Central memory CD4-positive, alpha-beta T cell (primary cell): ENCODE measurements around the gene OPN5.
A peak's percentile ranks its signal among the peaks of the same experiment; 100 is the strongest.
"Not testable (repeated sequence)": the region's sequence is repeated elsewhere in the genome, so short reads cannot be mapped to it uniquely, and the experiment has no call there.

Experiments
- DNase-seq: peaks from one replicate; pipeline ENCODE4 v3.0.0; 2022
- total RNA-seq, 3 experiments: gene quantifications; one replicate each; lab custom pipeline; 2026; lab: John Stamatoyannopoulos, UW

The OPN5 gene
- 0 reads per million in 3 experiments for total RNA-seq

- DNase-seq = no peak
Observed at GRCh38 chr6:47781732-47782131, at the start of gene OPN5. TSS of gene OPN5 (plus strand) at chr6:47782032. CDS start at chr6:47782067, 35 bp downstream.

DNA sequence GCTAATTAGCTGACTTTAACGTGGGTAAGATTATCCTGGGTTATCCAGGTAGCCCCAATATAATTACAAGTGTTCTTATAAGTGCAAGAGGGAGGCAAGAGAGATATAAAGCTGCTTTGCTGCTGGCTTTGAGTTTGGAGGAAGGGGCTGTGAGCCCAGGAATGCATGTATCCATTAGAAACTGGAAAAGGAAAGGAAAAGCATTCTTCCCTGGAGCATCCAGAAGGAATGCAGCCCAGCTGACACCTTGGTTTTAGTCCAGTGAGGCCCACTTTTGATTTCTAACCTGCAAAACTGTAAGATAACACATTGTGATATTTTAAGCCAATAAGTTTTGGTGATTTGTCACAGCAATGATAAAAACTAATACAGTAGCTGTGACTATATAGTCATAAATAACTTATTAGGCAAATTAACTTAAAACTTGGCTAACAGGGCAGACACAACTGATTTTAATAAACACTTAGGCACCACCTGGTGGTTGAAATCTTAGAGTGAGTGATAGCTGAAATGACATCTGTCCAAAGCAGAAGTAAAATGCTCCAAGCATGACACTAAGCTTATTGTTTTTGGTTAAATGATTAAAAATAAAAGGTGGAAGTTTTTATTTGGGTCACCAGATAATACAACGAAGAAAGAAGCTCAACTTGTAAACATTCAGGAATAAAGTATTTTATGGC, 47.8 kb upstream of the OPN5 start:
- DNase-seq = no peak

- no peak for DNase-seq
Observed at GRCh38 chr6:47734831-47735481, 46.9 kb upstream of the OPN5 start.

- DNase-seq = no peak
Observed at GRCh38 chr6:47736083-47736700, 45.6 kb upstream of the OPN5 start.

DNA sequence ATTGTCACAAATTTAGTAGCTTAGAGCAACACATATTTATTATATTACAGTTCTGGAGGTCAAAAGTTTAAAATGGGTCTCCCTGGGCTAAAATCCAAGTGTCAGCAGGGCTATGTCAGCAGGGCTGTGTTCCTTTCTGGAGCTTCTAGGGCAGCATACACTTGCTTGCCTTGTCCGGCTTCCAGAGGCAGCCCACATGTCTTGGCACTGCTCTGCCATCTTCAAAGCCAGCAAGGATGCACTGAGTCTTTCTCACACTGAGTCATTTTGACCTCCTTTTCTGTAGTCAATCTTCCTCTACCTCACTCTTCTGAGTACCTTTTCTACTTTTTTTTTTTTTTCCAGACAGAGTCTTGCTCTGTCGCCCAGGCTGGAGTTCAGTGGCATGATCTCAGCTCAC, 44.4 kb upstream of the OPN5 start:
- no peak for DNase-seq

- DNase-seq = no peak
Observed at GRCh38 chr6:47740714-47741113, 41.1 kb upstream of the OPN5 start.

GRCh38 chr6:47741807-47742206, 40.0 kb upstream of the OPN5 start:
- no peak for DNase-seq

GRCh38 chr6:47743744-47744143, 38.1 kb upstream of the OPN5 start:
- DNase-seq = no peak

- not testable (repeated sequence) for DNase-seq
Observed at GRCh38 chr6:47745269-47745668, 36.6 kb upstream of the OPN5 start.

- no peak for DNase-seq
Observed at GRCh38 chr6:47749757-47750156, 32.1 kb upstream of the OPN5 start.

GRCh38 chr6:47752801-47753200, 29.0 kb upstream of the OPN5 start:
- DNase-seq = no peak

DNA sequence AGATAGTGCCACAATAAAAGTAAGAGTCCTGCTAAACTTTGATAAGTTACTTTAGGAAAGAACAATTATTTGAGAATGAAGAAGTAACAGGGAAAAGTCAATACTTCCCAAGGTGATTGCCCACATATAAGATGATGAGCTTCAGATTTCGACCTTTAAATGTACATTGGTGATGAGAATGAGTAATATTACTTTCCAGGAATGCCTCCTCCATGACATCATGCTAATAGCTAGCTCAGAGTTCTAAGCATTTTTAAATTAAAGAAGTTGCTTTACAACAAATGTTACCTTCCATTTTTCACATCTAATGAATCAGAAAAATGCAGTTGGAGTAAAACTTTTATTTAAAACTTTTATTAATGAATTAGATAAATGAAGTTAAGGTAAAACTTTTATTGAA, 22.5 kb upstream of the OPN5 start:
- DNase-seq = no peak

GRCh38 chr6:47762502-47762901, 19.3 kb upstream of the OPN5 start:
- DNase-seq = no peak

DNA sequence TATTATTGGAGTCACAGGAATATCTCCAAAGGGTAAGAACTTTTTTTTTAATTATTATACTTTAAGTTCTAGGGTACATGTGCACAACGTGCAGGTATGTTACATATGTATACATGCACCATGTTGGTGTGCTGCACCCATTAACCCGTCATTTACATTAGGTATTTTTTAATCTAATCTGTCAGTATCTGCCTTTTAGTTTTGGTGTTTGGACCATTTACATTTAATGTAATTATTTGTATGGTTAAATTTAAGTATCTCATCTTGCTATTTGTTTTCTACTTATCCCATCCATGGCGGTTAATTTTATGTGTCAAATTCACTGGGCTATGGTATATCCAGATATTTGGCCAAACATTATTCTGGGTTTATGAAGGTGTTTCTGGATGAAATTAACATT, 15.4 kb upstream of the OPN5 start:
- DNase-seq = no peak

- DNase-seq = no peak
Observed at GRCh38 chr6:47767102-47767501, 14.7 kb upstream of the OPN5 start.

- no peak for DNase-seq
Observed at GRCh38 chr6:47769982-47770381, 11.8 kb upstream of the OPN5 start.

GRCh38 chr6:47772359-47772758, 9.5 kb upstream of the OPN5 start:
- DNase-seq = no peak

GRCh38 chr6:47773005-47773404, 8.8 kb upstream of the OPN5 start:
- no peak for DNase-seq

DNA sequence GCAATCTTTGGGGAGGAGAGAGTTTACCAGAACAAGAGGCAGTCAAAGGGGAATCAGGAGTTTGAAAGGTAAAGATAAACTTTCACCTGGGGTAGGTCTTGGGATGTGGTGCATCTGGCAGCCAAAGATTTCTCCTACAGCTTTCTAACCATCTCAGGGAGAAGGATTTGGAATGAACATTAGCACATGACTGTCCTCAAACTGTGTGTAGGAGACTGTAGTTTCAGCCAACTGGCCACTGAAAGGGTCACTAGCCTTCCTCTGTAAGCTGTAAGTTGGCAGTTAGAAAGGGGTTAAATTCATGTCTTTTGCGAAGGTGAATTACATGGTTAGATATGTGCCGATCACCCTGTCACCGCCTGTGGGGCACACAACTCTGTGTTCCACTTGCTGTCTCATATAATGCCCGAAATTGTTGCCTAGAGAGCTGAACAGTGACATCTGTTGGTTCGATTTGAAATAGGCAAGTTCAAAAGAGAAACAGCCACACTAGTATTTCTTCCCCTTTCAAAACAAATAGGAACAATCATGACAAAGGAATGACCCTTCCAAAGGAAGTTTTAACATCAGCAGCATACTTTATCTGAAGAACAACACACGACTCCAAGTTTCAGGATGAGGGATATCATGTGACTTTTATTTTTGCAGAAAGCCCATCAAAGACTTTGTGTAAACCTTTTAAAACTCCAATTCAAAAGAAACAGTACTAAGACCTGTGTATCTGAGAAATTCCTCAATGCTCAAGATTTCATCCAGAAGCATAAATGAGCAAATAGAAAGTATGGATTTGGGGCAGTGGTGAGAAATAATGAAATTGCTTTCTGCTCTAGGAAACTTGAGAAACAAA, 1.1 kb upstream of the OPN5 start:
- DNase-seq = peak; percentile 27

DNA sequence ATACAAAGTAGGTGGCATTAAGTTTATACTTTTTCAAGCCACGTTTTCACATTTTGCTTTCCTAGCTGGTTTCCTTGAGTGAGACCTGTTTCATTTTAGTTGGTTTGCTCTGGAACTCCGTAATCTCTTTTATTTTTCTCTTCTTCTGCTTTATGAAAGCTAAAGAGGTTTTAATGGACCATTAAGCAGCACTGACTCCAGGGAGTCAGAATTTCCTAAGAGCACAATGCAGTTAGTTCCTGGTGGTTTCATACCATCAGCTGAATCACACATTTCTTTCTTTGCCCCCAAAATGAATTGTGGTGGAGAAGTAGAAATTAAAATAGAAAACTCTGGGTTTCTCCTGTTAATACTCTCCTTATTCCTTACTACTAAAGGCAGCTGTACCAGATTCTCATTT, 3.4 kb downstream of the OPN5 start:
- DNase-seq = no peak

DNA sequence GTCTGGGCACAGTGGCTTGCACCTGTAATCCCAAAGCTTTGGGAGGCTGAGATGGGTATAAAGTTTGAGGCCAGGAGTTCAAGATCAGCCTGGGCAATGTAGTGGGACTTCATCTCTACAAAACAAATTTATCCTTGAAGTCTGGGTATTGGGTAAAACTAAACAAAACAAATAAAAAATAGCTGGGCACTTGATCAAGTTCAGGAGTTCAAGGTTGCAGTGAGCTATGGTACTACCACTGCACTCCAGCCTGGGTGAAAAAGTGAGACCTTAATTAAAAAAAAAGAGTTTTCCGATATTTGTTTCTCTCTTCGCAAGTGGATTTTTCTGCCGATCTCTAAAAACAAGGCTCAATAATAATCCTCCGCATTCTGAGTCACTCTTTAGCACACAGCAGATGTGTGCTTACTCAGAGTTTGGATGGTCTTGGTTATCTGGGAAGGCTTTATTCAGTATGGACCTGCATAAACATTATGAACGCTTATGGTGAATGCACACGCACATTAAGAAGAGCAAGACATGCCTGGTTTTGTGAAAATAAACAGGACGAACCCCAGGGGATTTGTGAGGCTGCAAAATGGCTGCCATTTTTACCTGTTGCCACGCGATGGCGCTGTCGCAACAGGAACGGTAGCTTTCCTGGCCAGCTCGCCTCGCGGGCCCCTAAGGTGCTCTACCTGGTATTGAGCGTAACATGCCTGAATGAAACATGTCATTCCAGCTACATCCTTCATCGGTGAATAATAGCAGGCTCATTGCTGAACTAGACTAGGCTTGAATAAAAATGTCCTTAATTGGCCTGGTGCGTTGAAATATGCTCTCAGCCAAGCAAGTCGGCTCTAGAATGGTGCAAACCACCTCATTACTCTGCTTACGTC, 6.0 kb downstream of the OPN5 start:
- peak; percentile 28 for DNase-seq

GRCh38 chr6:47788498-47788884, 6.7 kb downstream of the OPN5 start:
- DNase-seq = no peak
